ENCODE results near the gene DDHD1. TPM values are rescaled to one million over a fixed set of nuclear protein-coding genes. Genes with fewer than 3 reads are reported as not detected.

DDHD1 gene
- polyA plus RNA-seq, 1 experiment: 16.7 TPM

DNA sequence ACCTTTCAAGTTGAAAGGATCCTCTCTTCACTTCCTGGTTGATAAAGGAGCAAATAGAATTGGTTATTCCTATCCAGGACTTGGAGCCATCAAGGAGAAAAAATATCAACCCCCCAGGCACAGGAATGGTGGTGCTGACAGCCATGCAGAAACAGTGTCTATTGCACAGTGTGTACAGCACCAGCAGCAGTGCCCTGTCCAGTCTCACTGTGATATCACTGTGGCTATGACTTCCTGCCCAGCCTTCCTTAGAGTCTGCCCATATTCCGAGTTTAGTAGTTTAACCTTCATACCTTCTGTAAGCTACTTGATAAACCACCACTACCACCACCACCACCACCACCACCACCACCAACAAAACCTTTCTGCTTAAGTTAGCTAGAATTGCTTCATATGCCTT, 157.1 kb downstream of the DDHD1 start:
- Histone ChIP-seq H3K9me3 (ENCODE audit: control insufficient read depth, insufficient read depth, low read length) (no peaks in the 10 kb centered on the region), H3K4me3 (ENCODE audit: low read depth, low read length) (no peak overlapping the region), H3K27me3 (ENCODE audit: control insufficient read depth, insufficient read depth, low read length) (no peaks in the 10 kb centered on the region), H3K27ac (ENCODE audit: low read depth, low read length) (no peak overlapping the region)
- ChIA-PET CTCF (no interaction called here), POLR2A (no interaction called here)
- no peak for DNase-seq (ENCODE audit: low read depth, low spot score)
- no peak for TF ChIP-seq CTCF (IDR thresholded peaks at IDR 0.05; ENCODE audit: low read depth, low read length)

GRCh38 chr14:52992236-52992870, 160.8 kb downstream of the DDHD1 start:
- Histone ChIP-seq H3K4me3 (ENCODE audit: low read depth, low read length) (no peak overlapping the region), H3K9me3 (ENCODE audit: control insufficient read depth, insufficient read depth, low read length) (no peaks in the 10 kb centered on the region), H3K27me3 (ENCODE audit: control insufficient read depth, insufficient read depth, low read length) (no peaks in the 10 kb centered on the region), H3K27ac (ENCODE audit: low read depth, low read length) (no peak overlapping the region)
- POLR2A ChIA-PET: no interaction called here
- no peak for TF ChIP-seq CTCF (IDR thresholded peaks at IDR 0.05; ENCODE audit: low read depth, low read length)
- no peak for DNase-seq (ENCODE audit: low read depth, low spot score)
- CTCF ChIA-PET: interaction anchor here (0.9 kb wide), 1 partner anchor 11 kb away, joined by 3 read pairs; no protein-coding TSS in a partner anchor

- ChIA-PET POLR2A (no interaction called here), CTCF (no interaction called here)
- no peak for DNase-seq (ENCODE audit: low read depth, low spot score)
- TF ChIP-seq CTCF (IDR thresholded peaks at IDR 0.05; ENCODE audit: low read depth, low read length): no peak
- no peaks in the 10 kb centered on the region for H3K9me3 ChIP-seq (ENCODE audit: control insufficient read depth, insufficient read depth, low read length)
- H3K4me3 ChIP-seq (ENCODE audit: low read depth, low read length): no peak overlapping the region
- no peaks in the 10 kb centered on the region for H3K27me3 ChIP-seq (ENCODE audit: control insufficient read depth, insufficient read depth, low read length)
- no peak overlapping the region for H3K27ac ChIP-seq (ENCODE audit: low read depth, low read length)
Measured at GRCh38 chr14:52988139-52988538, 165.0 kb downstream of the DDHD1 start.

- no peak overlapping the region for H3K4me3 ChIP-seq (ENCODE audit: low read depth, low read length)
- ChIA-PET POLR2A (no interaction called here), CTCF (no interaction called here)
- no peak overlapping the region for H3K27ac ChIP-seq (ENCODE audit: low read depth, low read length)
- no peaks in the 10 kb centered on the region for H3K27me3 ChIP-seq (ENCODE audit: control insufficient read depth, insufficient read depth, low read length)
- no peaks in the 10 kb centered on the region for H3K9me3 ChIP-seq (ENCODE audit: control insufficient read depth, insufficient read depth, low read length)
- TF ChIP-seq CTCF (IDR thresholded peaks at IDR 0.05; ENCODE audit: low read depth, low read length): no peak
- no peak for DNase-seq (ENCODE audit: low read depth, low spot score)
Measured at GRCh38 chr14:52987514-52987913, 165.6 kb downstream of the DDHD1 start.

DNA sequence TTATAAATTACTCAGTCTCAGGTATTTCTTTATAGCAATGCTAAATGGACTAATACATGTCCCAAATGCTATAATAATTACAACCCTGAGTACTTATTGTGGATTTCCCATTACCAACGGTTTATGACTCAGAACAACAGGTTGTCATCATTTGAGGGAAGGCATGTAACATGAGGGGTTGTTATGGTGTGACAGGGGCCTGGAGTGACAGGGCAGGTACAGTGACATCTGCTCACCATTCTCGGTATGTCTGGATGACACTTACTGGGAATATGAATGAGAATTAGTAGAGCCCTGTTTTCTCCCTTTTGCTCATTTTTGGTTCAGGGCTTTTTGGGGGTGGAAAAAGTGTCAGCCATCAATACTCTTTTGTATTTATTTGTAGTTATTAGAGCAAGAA, 166.1 kb downstream of the DDHD1 start:
- Histone ChIP-seq H3K27ac (ENCODE audit: low read depth, low read length) (no peak overlapping the region), H3K27me3 (ENCODE audit: control insufficient read depth, insufficient read depth, low read length) (no peaks in the 10 kb centered on the region), H3K4me3 (ENCODE audit: low read depth, low read length) (no peak overlapping the region), H3K9me3 (ENCODE audit: control insufficient read depth, insufficient read depth, low read length) (no peaks in the 10 kb centered on the region)
- no peak for DNase-seq (ENCODE audit: low read depth, low spot score)
- TF ChIP-seq CTCF (IDR thresholded peaks at IDR 0.05; ENCODE audit: low read depth, low read length): no peak
- CTCF ChIA-PET: no interaction called here
- POLR2A ChIA-PET: no interaction called here

Small RNA genes lying within 50 kb of the gene (small RNA-seq; reads per million reads assigned to genes)
- gene AL352979.1 (ENCODE audit: insufficient read length, low read depth): not detected

Other genes starting within 250 kb of the DDHD1 start
- gene FERMT2, start 202.3 kb downstream of the DDHD1 start, polyA plus RNA-seq (2011; rRNA removed): 336 and 485 TPM in 2 replicates

Measured in AG04450 (cell line).